OCI-LY7 (cell line): ENCODE measurements around the gene SEMA3G.

ENCODE experiments used
- EZH2phosphoT487 ChIP-seq: fragments of 200-600 bp; sonication (generic); IDR thresholded peaks from 2 replicates; pipeline ENCODE4 v1.6.1; 2018; ENCODE audit warnings: low read depth, borderline replicate concordance, mild to moderate bottlenecking, mixed run types, antibody characterized with exemption, low read length, moderate library complexity, mixed read lengths
- TF ChIP-seq, protein P1 (sequence below): fragments of 200-600 bp; sonication (generic); conservative IDR thresholded peaks from 2 replicates; pipeline ENCODE4 v1.5.1; 2014; ENCODE audit warnings: mild to moderate bottlenecking, antibody characterized with exemption, low read length, moderate library complexity, mixed read lengths

DNA sequence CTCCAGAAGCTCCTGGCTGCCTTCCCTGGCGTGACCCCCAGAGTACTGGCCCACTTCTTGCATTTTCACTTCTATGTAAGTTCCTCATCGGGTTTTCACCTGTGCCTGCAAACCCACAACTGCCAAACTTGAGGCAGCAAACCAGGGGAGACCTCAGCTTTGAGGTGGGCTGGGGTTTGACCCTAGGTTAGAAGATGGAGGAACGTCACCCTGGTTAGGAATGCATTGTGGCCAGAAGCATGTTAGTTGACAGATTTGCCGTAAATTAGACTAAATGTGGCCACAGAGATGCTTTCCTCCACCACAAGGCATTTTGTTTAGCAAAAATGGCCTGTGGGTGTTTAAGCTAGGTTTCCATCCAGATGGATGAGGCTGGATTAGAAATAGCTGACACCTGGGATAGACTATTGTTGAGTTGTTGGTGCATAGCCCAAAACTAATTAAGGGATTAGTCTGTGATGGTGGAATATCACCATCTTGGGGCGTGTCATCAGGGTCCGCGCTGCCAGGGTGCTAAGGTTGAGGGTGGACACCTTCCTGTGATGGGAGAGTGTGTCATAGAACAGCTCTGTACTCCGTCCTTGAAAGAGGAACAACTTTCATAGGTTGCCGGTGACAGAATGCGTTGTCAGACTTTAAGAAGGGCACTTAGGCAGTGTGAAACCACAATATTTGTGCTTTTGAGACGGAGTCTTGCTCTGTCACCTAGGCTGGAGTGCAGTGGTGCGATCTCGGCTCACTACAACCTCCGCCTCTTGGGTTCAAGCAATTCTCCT lies 14.1 kb upstream of the SEMA3G start:
- TF ChIP-seq, protein P1, sequence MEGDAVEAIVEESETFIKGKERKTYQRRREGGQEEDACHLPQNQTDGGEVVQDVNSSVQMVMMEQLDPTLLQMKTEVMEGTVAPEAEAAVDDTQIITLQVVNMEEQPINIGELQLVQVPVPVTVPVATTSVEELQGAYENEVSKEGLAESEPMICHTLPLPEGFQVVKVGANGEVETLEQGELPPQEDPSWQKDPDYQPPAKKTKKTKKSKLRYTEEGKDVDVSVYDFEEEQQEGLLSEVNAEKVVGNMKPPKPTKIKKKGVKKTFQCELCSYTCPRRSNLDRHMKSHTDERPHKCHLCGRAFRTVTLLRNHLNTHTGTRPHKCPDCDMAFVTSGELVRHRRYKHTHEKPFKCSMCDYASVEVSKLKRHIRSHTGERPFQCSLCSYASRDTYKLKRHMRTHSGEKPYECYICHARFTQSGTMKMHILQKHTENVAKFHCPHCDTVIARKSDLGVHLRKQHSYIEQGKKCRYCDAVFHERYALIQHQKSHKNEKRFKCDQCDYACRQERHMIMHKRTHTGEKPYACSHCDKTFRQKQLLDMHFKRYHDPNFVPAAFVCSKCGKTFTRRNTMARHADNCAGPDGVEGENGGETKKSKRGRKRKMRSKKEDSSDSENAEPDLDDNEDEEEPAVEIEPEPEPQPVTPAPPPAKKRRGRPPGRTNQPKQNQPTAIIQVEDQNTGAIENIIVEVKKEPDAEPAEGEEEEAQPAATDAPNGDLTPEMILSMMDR = no peak
- TF ChIP-seq EZH2phosphoT487 = no peak
